ENCODE data around the gene ELOF1.
A peak's percentile ranks its signal among the peaks of the same experiment; 100 is the strongest.

The ELOF1 gene

DNA sequence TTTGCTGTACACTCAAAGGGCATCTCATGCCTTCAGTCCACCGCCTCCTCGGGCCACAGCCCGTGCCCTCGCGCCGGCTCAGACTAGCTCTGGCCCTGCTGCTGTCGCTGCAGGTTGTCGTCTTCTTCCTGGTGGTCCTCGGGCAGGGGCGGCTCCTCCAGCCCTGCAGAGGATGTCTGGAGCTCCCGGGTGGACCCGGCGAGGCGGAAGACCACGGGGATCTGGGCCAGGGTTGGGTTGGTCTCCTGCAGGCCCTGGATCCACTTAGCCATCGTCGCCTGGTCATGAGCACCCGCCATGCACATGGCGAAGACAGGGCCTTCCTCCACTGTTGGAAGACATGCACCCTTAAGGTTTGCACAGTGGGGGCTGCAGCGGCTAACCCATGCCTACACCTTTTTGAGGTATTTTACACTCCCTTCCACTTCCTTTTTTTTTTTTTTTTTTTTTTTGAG lies 52.9 kb downstream of the ELOF1 start:
- peak overlapping the region; percentile 50 for H3K4me3 ChIP-seq (ENCODE audit: low read depth, low read length)
- TF ChIP-seq, protein P1, sequence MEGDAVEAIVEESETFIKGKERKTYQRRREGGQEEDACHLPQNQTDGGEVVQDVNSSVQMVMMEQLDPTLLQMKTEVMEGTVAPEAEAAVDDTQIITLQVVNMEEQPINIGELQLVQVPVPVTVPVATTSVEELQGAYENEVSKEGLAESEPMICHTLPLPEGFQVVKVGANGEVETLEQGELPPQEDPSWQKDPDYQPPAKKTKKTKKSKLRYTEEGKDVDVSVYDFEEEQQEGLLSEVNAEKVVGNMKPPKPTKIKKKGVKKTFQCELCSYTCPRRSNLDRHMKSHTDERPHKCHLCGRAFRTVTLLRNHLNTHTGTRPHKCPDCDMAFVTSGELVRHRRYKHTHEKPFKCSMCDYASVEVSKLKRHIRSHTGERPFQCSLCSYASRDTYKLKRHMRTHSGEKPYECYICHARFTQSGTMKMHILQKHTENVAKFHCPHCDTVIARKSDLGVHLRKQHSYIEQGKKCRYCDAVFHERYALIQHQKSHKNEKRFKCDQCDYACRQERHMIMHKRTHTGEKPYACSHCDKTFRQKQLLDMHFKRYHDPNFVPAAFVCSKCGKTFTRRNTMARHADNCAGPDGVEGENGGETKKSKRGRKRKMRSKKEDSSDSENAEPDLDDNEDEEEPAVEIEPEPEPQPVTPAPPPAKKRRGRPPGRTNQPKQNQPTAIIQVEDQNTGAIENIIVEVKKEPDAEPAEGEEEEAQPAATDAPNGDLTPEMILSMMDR (IDR thresholded peaks at IDR 0.05; ENCODE audit: borderline replicate concordance, insufficient read depth, low read depth, low read length), result no peak

DNA sequence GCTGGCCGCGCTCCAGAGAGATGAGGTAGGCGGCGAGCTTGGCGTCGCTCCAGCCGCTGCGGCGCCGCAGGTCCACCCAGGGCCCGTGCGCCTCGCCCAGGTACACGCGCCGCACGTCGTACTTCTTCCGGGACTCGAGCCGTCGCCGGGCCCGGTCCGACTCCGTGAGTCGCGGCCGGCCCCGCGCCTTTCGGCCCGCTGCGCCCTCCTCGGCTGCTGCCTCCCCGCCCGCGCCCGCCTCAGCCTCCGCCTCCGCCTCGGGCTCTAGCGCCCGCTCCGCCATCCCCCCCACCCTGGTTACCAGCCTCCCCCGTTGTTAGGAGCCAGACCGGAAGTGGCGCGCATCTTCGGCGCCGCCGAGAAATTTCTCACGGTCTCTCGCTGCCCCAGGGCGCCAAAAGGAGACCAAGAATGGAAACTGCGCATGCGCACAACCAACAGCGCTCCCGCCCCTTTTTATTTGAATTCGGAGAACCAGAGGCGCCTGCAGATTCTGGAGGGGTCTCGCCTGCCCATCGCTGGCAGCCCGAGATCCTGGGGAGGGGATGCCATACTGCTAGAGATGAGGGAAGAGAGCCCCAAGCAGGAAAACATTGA lies 53.4 kb downstream of the ELOF1 start, which contains the start of gene ZNF653:
ZNF653 (minus strand) TSS at position 336 of the 597 bp plus-strand sequence; CDS start at position 283, 53 bp downstream.
- TF ChIP-seq, protein P1 (IDR thresholded peaks at IDR 0.05; ENCODE audit: borderline replicate concordance, insufficient read depth, low read depth, low read length), result no peak
- peak within 1 kb of the TSS; percentile 86 for H3K4me3 ChIP-seq (ENCODE audit: low read depth, low read length)

GRCh38 chr19:11505032-11505503 lies 54.0 kb downstream of the ELOF1 start:
- TF ChIP-seq, protein P1 (IDR thresholded peaks at IDR 0.05; ENCODE audit: borderline replicate concordance, insufficient read depth, low read depth, low read length), result no peak
- peak overlapping the region; percentile 86 for H3K4me3 ChIP-seq (ENCODE audit: low read depth, low read length)

- TF ChIP-seq, protein P1 (IDR thresholded peaks at IDR 0.05; ENCODE audit: borderline replicate concordance, insufficient read depth, low read depth, low read length), result no peak
Measured at GRCh38 chr19:11504502-11505031, 54.5 kb downstream of the ELOF1 start.

More at GRCh38 chr19:11504502-11505031, 54.5 kb downstream of the ELOF1 start:
- peak overlapping the region; percentile 86 for H3K4me3 ChIP-seq (ENCODE audit: low read depth, low read length)

Measured in GM12875 (cell line).